Esophagus (tissue), 2 donors: ENCODE results near the gene TNIK. TPM values are rescaled to one million over a fixed set of nuclear protein-coding genes. Genes with fewer than 3 reads are reported as not detected.

ENCODE experiments used
- H3K27ac ChIP-seq, 2 donors: one replicate each; pipeline ENCODE4 v1.5.1; 2013; ENCODE audit warnings: low read depth in 2 of 2, mild to moderate bottlenecking in 2 of 2, inconsistent platforms in 1 of 2, low read length in 1 of 2, moderate library complexity in 1 of 2
- H3K27me3 ChIP-seq, 2 donors: one replicate each; pipeline ENCODE4 v1.6.1; 2013; ENCODE audit warnings: low read length in 2 of 2, control low read depth in 1 of 2, mild to moderate bottlenecking in 1 of 2; ENCODE audit not compliant: insufficient read depth in 2 of 2, control insufficient read depth in 1 of 2
- H3K36me3 ChIP-seq, 2 donors: one replicate each; pipeline ENCODE4 v1.6.1; 2013; ENCODE audit warnings: low read length in 1 of 2; ENCODE audit not compliant: control insufficient read depth in 2 of 2, insufficient read depth in 2 of 2
- H3K4me1 ChIP-seq, 2 donors: one replicate each; pipeline ENCODE4 v1.6.1; 2013; ENCODE audit warnings: low read length in 1 of 2; ENCODE audit not compliant: control insufficient read depth in 2 of 2, insufficient read depth in 2 of 2
- H3K4me3 ChIP-seq, 2 donors: one replicate each; pipeline ENCODE4 v1.5.1; 2013; ENCODE audit warnings: low read length in 2 of 2, mild to moderate bottlenecking in 2 of 2, low read depth in 1 of 2, moderate library complexity in 1 of 2
- H3K9me3 ChIP-seq, 2 donors: one replicate each; pipeline ENCODE4 v1.6.1; 2013; ENCODE audit warnings: mild to moderate bottlenecking in 2 of 2, low read depth in 1 of 2, low read length in 1 of 2, moderate library complexity in 1 of 2; ENCODE audit not compliant: control insufficient read depth in 2 of 2, insufficient read depth in 1 of 2
- WGBS, 2 donors: extraction: QIAGEN DNeasy Blood & Tissue Kit; methylation state at CpG; one replicate each; pipeline ENCODE4 v1.1.7; 2013; 5-methylcytosine and 5-hydroxymethylcytosine counted together
- polyA plus RNA-seq, 2 donors: library from polyadenylated mRNA; stranded (reverse); fragments of 200-250 nt; gene quantifications; one replicate each; pipeline ENCODE4 v1.2.3, GENCODE V29; 2013
- donor health status: healthy with polysubstance abuse.
- donor health status: Bipolar disorder and iron deficiency.

TNIK gene
- polyA plus RNA-seq, 2 donors = 2.2 to 3.2 TPM

GRCh38 chr3:171353423-171353822 lies 106.8 kb downstream of the TNIK start:
- Histone ChIP-seq H3K4me1 (peaks cover 3 to 7% of the 10 kb centered on the region in 2 donors), H3K4me3 (no peak overlapping the region), H3K27me3 (no peaks in the 10 kb centered on the region), H3K9me3 (no peaks in the 10 kb centered on the region), H3K36me3 (no peaks in the 10 kb centered on the region), H3K27ac (peak overlapping the region in 1 of 2 donors; percentile 29)
- WGBS, 2 donors = 68 to 77% methylated on average over 4 of the region's 4 CpGs

GRCh38 chr3:171352387-171352935 lies 107.7 kb downstream of the TNIK start:
- Histone ChIP-seq H3K36me3 (no peaks in the 10 kb centered on the region), H3K4me3 (no peak overlapping the region), H3K4me1 (peaks cover 3 to 7% of the 10 kb centered on the region in 2 donors), H3K27ac (no peak overlapping the region), H3K27me3 (no peaks in the 10 kb centered on the region), H3K9me3 (no peaks in the 10 kb centered on the region)
- WGBS, 2 donors = 82 to 85% methylated on average over 2 of the region's 2 CpGs

- Histone ChIP-seq H3K27me3 (no peaks in the 10 kb centered on the region), H3K4me3 (no peak overlapping the region), H3K9me3 (no peaks in the 10 kb centered on the region), H3K27ac (no peak overlapping the region), H3K36me3 (no peaks in the 10 kb centered on the region), H3K4me1 (peaks cover 3 to 9% of the 10 kb centered on the region in 2 donors)
- WGBS, 2 donors = 55 to 84% methylated on average over 1 of the region's 1 CpG
Measured at GRCh38 chr3:171351676-171352075, 108.5 kb downstream of the TNIK start.

- peaks cover 3 to 9% of the 10 kb centered on the region in 2 donors for H3K4me1 ChIP-seq
- no peaks in the 10 kb centered on the region for H3K9me3 ChIP-seq
- no peaks in the 10 kb centered on the region for H3K27me3 ChIP-seq
- no peak overlapping the region for H3K4me3 ChIP-seq
- no peaks in the 10 kb centered on the region for H3K36me3 ChIP-seq
- no peak overlapping the region for H3K27ac ChIP-seq
Measured at GRCh38 chr3:171350364-171350763, 109.8 kb downstream of the TNIK start.

- WGBS, 2 donors = 97 to 98% methylated on average over 1 of the region's 1 CpG
Measured at GRCh38 chr3:171349392-171349791, 110.8 kb downstream of the TNIK start.

GRCh38 chr3:171348121-171348520 lies 112.1 kb downstream of the TNIK start:
- Histone ChIP-seq H3K27me3 (no peaks in the 10 kb centered on the region), H3K27ac (no peak overlapping the region), H3K9me3 (no peaks in the 10 kb centered on the region), H3K4me3 (no peak overlapping the region), H3K36me3 (no peaks in the 10 kb centered on the region), H3K4me1 (peaks cover 0 to 6% of the 10 kb centered on the region in 2 donors)
- WGBS, 2 donors = 57 to 70% methylated on average over 4 of the region's 4 CpGs

More at GRCh38 chr3:171349392-171349791, 110.8 kb downstream of the TNIK start:
- Histone ChIP-seq H3K27ac (no peak overlapping the region), H3K36me3 (no peaks in the 10 kb centered on the region), H3K27me3 (no peaks in the 10 kb centered on the region), H3K4me1 (peaks cover 0 to 6% of the 10 kb centered on the region in 2 donors), H3K9me3 (no peaks in the 10 kb centered on the region), H3K4me3 (no peak overlapping the region)

GRCh38 chr3:171347301-171348039 lies 112.7 kb downstream of the TNIK start:
- Histone ChIP-seq H3K36me3 (no peaks in the 10 kb centered on the region), H3K27ac (peak overlapping the region; percentile 39 to 52), H3K4me3 (no peak overlapping the region), H3K9me3 (no peaks in the 10 kb centered on the region), H3K4me1 (peaks cover 0 to 6% of the 10 kb centered on the region in 2 donors), H3K27me3 (no peaks in the 10 kb centered on the region)
- WGBS, 2 donors = 44 to 47% methylated on average over 3 of the region's 3 CpGs

GRCh38 chr3:171346582-171347300 lies 113.5 kb downstream of the TNIK start:
- no peaks in the 10 kb centered on the region for H3K36me3 ChIP-seq
- H3K4me3 ChIP-seq = no peak overlapping the region
- peaks cover 0 to 4% of the 10 kb centered on the region in 2 donors for H3K4me1 ChIP-seq
- H3K27ac ChIP-seq = peak overlapping the region in 1 of 2 donors; percentile 52
- no peaks in the 10 kb centered on the region for H3K9me3 ChIP-seq
- H3K27me3 ChIP-seq = no peaks in the 10 kb centered on the region
- 92 to 95% methylated on average over 3 of the region's 3 CpGs for WGBS, 2 donors

GRCh38 chr3:171346019-171346418 lies 114.2 kb downstream of the TNIK start:
- Histone ChIP-seq H3K36me3 (no peaks in the 10 kb centered on the region), H3K4me3 (no peak overlapping the region), H3K27me3 (no peaks in the 10 kb centered on the region), H3K9me3 (no peaks in the 10 kb centered on the region), H3K4me1 (peaks cover 0 to 2% of the 10 kb centered on the region in 2 donors), H3K27ac (no peak overlapping the region)
- WGBS, 2 donors = 74 to 76% methylated on average over 1 of the region's 1 CpG
